ENCODE data around the gene AOPEP.

The AOPEP gene

GRCh38 chr9:94891183-94891582 is 164.7 kb downstream of the AOPEP start:
- H3K27ac ChIP-seq: no peak overlapping the region
- TF ChIP-seq ZFX (IDR thresholded peaks at IDR 0.05): no peak
- no peak for TF ChIP-seq CTCF (conservative IDR thresholded peaks at IDR 0.05)

GRCh38 chr9:94892675-94893074 is 166.2 kb downstream of the AOPEP start:
- H3K27ac ChIP-seq: no peak overlapping the region
- no peak for TF ChIP-seq ZFX (IDR thresholded peaks at IDR 0.05)
- TF ChIP-seq CTCF (conservative IDR thresholded peaks at IDR 0.05): no peak

- TF ChIP-seq CTCF (conservative IDR thresholded peaks at IDR 0.05) (no peak), ZFX (IDR thresholded peaks at IDR 0.05) (no peak)
- no peak overlapping the region for H3K27ac ChIP-seq
Observed at GRCh38 chr9:94894094-94894699, 167.7 kb downstream of the AOPEP start.

GRCh38 chr9:94895668-94896067 is 169.2 kb downstream of the AOPEP start:
- no peak overlapping the region for H3K27ac ChIP-seq
- TF ChIP-seq ZFX (IDR thresholded peaks at IDR 0.05) (no peak), CTCF (conservative IDR thresholded peaks at IDR 0.05) (no peak)

- no peak overlapping the region for H3K27ac ChIP-seq
- TF ChIP-seq ZFX (IDR thresholded peaks at IDR 0.05) (no peak), CTCF (conservative IDR thresholded peaks at IDR 0.05) (no peak)
Observed at GRCh38 chr9:94896512-94896911, 170.0 kb downstream of the AOPEP start.

GRCh38 chr9:94899464-94900221 is 173.1 kb downstream of the AOPEP start:
- H3K27ac ChIP-seq: no peak overlapping the region
- TF ChIP-seq ZFX (IDR thresholded peaks at IDR 0.05) (no peak), CTCF (conservative IDR thresholded peaks at IDR 0.05) (no peak)

- no peak overlapping the region for H3K27ac ChIP-seq
- no peak for TF ChIP-seq ZFX (IDR thresholded peaks at IDR 0.05)
- TF ChIP-seq CTCF (conservative IDR thresholded peaks at IDR 0.05): no peak
Observed at GRCh38 chr9:94900222-94901018, 173.9 kb downstream of the AOPEP start.
